Progenitor cell of endocrine pancreas (in vitro differentiated cells): Measurements from ENCODE around the gene JOSD2. TPM values are rescaled to one million over a fixed set of nuclear protein-coding genes. Genes with fewer than 3 reads are reported as not detected.

Experiments used
- DNase-seq: peaks from one replicate; pipeline ENCODE4 v3.0.0; 2021; ENCODE audit warnings: low spot score; ENCODE audit not compliant: unreplicated experiment
- H3K27ac Mint-ChIP-seq: 2 replicates; pipeline ENCODE4 v1.8.0; 2021; ENCODE audit warnings: mild to moderate bottlenecking, moderate library complexity, mixed read lengths
- H3K27me3 Mint-ChIP-seq: 2 replicates; pipeline ENCODE4 v1.8.0; 2021; ENCODE audit warnings: mixed read lengths
- H3K36me3 Mint-ChIP-seq: 2 replicates; pipeline ENCODE4 v1.8.0; 2022; ENCODE audit warnings: mixed read lengths; ENCODE audit not compliant: insufficient read depth
- H3K4me1 Mint-ChIP-seq: 2 replicates; pipeline ENCODE4 v1.8.0; 2021; ENCODE audit warnings: low read depth, mixed read lengths
- H3K4me3 Mint-ChIP-seq: 2 replicates; pipeline ENCODE4 v1.8.0; 2021; ENCODE audit warnings: low read depth, mild to moderate bottlenecking, moderate library complexity, mixed read lengths
- H3K9me3 Mint-ChIP-seq: 2 replicates; pipeline ENCODE4 v1.8.0; 2021; ENCODE audit warnings: low read depth, mixed read lengths
- CTCF ChIP-seq: fragments of 200-600 bp; sonication (generic); IDR thresholded peaks from one replicate; pipeline ENCODE4 v1.5.0; 2021; ENCODE audit warnings: antibody characterized with exemption, mild to moderate bottlenecking; ENCODE audit not compliant: unreplicated experiment
- total RNA-seq: library from RNA; stranded (reverse); gene quantifications from 2 replicates; pipeline ENCODE4 v1.2.1, GENCODE V29; 2021

JOSD2 gene
- total RNA-seq, 1 donor from 2014 or later: 13.1 TPM

- no peaks in the 10 kb centered on the region for H3K36me3 Mint-ChIP-seq
- H3K4me3 Mint-ChIP-seq: no peak overlapping the region
These were observed 3.6 kb downstream of the JOSD2 start for GRCh38 chr19:50507376-50507775.

GRCh38 chr19:50506700-50507099 is 4.3 kb downstream of the JOSD2 start:
- DNase-seq: no peak

More at GRCh38 chr19:50507376-50507775, 3.6 kb downstream of the JOSD2 start:
- no peak for TF ChIP-seq CTCF
- peaks cover 6% of the 10 kb centered on the region for H3K4me1 Mint-ChIP-seq
- H3K9me3 Mint-ChIP-seq: no peaks in the 10 kb centered on the region
- H3K27ac Mint-ChIP-seq: no peak overlapping the region
- no peak for DNase-seq
- no peaks in the 10 kb centered on the region for H3K27me3 Mint-ChIP-seq

GRCh38 chr19:50505856-50506611 is 5.0 kb downstream of the JOSD2 start:
- Mint-ChIP-seq H3K4me1 (peaks cover 2% of the 10 kb centered on the region), H3K4me3 (no peak overlapping the region), H3K9me3 (no peaks in the 10 kb centered on the region), H3K27me3 (no peaks in the 10 kb centered on the region), H3K27ac (no peak overlapping the region), H3K36me3 (no peaks in the 10 kb centered on the region)
- DNase-seq: no peak
- TF ChIP-seq CTCF: no peak

More at GRCh38 chr19:50506700-50507099, 4.3 kb downstream of the JOSD2 start:
- Mint-ChIP-seq H3K4me1 (peaks cover 4% of the 10 kb centered on the region), H3K36me3 (no peaks in the 10 kb centered on the region), H3K9me3 (no peaks in the 10 kb centered on the region), H3K27ac (no peak overlapping the region), H3K27me3 (no peaks in the 10 kb centered on the region), H3K4me3 (no peak overlapping the region)
- no peak for TF ChIP-seq CTCF

DNA sequence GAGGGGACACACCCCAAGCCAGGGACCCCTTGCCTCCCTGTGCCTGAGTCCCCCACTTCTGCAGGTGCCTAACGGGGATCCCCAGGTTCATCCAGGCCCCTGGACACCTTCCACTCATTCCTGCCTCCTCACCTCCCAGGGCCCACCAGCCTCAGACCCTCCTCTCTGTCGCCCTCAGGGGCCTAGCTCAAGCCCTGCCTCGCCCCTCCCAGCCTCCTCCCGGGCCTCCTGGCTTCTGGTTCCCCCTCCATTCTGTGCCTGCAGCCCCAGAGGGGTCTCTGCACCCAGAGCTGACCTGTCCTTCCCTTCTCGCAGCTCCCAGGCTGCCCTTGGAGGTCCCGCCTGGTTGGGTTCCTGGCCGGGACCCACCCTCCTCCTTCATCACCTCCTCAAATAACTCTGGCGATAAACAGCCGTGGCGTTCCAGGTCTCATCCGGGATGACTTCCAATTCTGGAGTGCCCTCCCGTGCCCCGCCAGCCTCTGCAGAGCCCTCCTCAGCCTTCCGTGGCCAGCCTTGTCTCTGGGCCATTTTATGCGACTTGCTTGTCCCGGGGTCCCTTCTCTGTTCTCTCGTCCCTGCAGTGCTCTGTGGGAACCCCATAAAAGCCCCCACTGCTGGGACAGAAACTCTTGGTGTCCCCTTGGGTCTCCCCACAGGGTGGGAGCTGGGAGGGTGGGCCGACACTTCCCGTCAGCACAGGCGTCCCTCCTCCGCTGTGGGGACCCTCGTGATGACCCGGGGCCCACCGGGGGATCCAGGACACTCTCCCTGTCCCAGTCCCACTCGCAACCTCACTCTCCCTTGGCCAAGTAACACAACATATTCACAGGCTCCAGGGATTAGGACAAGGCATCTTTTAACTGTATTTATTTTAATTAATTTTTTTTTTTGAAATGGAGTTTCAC is 9.2 kb downstream of the JOSD2 start:
- H3K4me1 Mint-ChIP-seq: peaks cover 3% of the 10 kb centered on the region
- H3K27me3 Mint-ChIP-seq: peaks cover 3% of the 10 kb centered on the region
- no peak overlapping the region for H3K4me3 Mint-ChIP-seq
- no peaks in the 10 kb centered on the region for H3K9me3 Mint-ChIP-seq
- TF ChIP-seq CTCF: no peak
- peak overlapping the region; percentile 77 for H3K27ac Mint-ChIP-seq
- DNase-seq: no peak
- H3K36me3 Mint-ChIP-seq: no peaks in the 10 kb centered on the region

- DNase-seq: no peak
- H3K4me1 Mint-ChIP-seq: peaks cover 3% of the 10 kb centered on the region
- peaks cover 4% of the 10 kb centered on the region for H3K27me3 Mint-ChIP-seq
- H3K36me3 Mint-ChIP-seq: no peaks in the 10 kb centered on the region
- no peak for TF ChIP-seq CTCF
- no peak overlapping the region for H3K27ac Mint-ChIP-seq
- no peaks in the 10 kb centered on the region for H3K9me3 Mint-ChIP-seq
- H3K4me3 Mint-ChIP-seq: no peak overlapping the region
These were observed 9.8 kb downstream of the JOSD2 start for GRCh38 chr19:50501186-50501567.
